ENCODE measurements around the gene NEURL2.
A peak's percentile ranks its signal among the peaks of the same experiment; 100 is the strongest.

Gene NEURL2

DNA sequence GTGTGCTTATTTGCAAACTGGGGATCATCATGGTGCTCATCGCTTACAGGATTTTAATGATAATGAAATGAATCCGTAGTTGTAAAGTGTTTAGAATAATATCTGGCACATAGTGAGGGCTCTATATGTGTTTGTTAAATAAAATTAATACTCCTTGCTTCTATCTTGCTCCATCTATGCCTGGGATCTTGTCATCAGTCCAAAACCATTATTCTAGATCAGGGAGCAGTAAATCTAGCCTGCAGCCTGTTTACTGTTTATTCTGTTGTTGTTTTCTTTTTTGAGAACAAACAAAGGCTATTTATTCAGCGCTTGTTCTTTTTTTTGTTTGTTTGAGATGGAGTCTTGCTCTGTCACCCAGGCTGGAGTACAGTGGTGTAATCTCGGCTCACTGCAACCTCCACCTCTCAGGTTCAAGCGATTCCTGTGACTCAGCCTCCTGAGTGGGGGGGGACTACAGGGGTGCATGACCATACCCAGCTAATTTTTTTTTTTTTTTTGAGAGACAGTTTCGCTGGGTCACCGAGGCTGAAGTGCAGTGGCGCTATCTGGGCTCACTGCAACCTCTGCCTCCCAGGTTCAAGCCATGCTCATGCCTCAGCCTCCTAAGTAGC is 41.9 kb downstream of the NEURL2 start:
- TF ChIP-seq, protein P1, sequence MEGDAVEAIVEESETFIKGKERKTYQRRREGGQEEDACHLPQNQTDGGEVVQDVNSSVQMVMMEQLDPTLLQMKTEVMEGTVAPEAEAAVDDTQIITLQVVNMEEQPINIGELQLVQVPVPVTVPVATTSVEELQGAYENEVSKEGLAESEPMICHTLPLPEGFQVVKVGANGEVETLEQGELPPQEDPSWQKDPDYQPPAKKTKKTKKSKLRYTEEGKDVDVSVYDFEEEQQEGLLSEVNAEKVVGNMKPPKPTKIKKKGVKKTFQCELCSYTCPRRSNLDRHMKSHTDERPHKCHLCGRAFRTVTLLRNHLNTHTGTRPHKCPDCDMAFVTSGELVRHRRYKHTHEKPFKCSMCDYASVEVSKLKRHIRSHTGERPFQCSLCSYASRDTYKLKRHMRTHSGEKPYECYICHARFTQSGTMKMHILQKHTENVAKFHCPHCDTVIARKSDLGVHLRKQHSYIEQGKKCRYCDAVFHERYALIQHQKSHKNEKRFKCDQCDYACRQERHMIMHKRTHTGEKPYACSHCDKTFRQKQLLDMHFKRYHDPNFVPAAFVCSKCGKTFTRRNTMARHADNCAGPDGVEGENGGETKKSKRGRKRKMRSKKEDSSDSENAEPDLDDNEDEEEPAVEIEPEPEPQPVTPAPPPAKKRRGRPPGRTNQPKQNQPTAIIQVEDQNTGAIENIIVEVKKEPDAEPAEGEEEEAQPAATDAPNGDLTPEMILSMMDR (IDR thresholded peaks at IDR 0.05; ENCODE audit: low read depth, low read length, missing control alignments), result no peak
- H3K4me3 ChIP-seq (ENCODE audit: low read depth, low read length), result no peak overlapping the region
- no peak for DNase-seq (ENCODE audit: low read depth)

DNA sequence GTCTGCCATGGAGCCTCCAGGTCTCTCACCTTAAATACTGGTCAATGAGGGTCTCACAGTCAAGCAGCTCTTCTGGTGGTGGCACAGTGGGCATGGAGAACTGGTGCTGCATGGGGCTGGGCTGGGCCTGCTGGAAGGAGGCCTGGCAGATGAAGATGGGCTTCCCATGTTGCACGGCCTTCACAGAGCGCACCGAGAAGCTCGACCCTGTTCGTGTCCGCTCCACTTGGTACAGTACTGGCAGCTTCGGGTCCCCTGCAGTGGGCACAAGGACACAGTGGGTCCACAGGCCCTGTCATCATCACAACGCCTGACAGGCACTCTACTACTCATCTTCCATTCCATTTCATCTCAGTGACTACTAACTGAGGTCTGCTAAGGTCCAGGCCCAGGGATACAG is 42.6 kb downstream of the NEURL2 start:
- H3K4me3 ChIP-seq (ENCODE audit: low read depth, low read length), result no peak overlapping the region
- TF ChIP-seq, protein P1 (IDR thresholded peaks at IDR 0.05; ENCODE audit: low read depth, low read length, missing control alignments), result no peak
- no peak for DNase-seq (ENCODE audit: low read depth)

DNA sequence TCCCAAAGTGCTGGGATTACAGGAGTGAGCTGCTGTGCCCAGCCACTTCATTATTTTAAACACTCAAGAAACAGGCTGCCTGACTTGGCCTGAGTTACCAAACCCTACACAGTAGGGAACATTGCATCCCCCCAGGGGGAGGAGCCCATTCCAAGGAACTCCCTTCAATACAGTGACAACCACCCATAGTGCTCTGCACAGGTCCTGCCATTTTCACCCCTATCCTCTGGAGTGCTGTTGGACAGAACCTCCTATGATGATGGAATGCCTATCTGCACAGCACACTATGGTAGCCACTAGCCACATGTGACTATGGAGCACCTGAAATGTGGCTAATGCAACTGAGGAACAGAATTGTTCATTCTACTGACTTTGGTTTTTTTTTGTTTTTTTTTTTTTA is 45.6 kb downstream of the NEURL2 start:
- no peak overlapping the region for H3K4me3 ChIP-seq (ENCODE audit: low read depth, low read length)
- DNase-seq (ENCODE audit: low read depth), result no peak
- TF ChIP-seq, protein P1 (IDR thresholded peaks at IDR 0.05; ENCODE audit: low read depth, low read length, missing control alignments), result no peak

DNA sequence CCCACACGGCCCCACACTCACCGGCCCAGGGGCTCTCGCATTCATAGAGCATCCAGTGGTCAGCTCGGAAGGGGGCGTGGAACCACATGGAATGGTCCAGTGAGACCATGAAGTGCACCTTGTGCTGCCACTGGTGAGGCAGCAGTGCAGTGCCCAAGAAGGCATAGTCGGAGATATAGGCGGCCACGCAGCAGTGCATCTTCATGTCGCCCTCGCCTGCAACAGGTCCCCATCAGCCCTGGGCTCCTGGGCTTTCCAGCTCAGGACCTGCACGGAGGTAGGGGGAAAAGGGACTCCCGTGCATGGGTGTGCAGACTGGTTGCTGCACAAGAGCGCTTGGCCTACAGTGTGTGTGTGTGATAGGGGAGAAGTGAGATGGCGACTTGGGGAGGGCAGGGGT is 47.5 kb downstream of the NEURL2 start:
- TF ChIP-seq, protein P1 (IDR thresholded peaks at IDR 0.05; ENCODE audit: low read depth, low read length, missing control alignments), result no peak
- no peak for DNase-seq (ENCODE audit: low read depth)
- H3K4me3 ChIP-seq (ENCODE audit: low read depth, low read length), result no peak overlapping the region

DNA sequence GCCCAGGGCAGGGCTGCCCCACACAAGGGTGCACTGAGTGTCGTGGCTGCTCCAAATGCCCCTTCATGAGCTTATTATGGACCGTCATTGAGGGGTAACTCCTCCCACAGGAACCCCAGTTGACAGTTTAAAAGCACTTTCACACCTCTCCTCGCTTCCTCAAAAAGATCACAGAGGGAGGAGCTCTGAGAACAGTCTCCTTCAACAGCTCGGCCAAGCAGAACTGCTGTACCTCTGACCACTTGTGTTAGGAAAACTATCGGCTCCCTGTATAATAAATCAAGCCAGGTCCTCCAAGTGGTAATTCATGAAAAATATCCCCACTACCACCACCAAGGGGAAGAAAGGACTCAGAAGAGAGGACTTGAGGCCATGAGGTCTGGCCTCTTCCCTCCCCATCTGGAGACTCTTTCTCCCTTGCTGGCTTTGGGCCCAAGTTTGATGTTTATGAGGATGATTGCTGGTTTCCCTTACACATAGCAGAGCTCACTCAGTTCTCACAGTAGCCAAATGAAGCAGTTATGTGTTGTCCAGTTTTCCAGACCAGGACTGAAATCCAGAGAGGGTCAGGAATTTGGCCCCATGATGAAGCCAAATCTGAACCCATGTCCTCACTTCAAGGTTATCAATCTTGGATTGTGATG is 48.7 kb downstream of the NEURL2 start:
- DNase-seq (ENCODE audit: low read depth), result peak; percentile 31
- no peak overlapping the region for H3K4me3 ChIP-seq (ENCODE audit: low read depth, low read length)

DNA sequence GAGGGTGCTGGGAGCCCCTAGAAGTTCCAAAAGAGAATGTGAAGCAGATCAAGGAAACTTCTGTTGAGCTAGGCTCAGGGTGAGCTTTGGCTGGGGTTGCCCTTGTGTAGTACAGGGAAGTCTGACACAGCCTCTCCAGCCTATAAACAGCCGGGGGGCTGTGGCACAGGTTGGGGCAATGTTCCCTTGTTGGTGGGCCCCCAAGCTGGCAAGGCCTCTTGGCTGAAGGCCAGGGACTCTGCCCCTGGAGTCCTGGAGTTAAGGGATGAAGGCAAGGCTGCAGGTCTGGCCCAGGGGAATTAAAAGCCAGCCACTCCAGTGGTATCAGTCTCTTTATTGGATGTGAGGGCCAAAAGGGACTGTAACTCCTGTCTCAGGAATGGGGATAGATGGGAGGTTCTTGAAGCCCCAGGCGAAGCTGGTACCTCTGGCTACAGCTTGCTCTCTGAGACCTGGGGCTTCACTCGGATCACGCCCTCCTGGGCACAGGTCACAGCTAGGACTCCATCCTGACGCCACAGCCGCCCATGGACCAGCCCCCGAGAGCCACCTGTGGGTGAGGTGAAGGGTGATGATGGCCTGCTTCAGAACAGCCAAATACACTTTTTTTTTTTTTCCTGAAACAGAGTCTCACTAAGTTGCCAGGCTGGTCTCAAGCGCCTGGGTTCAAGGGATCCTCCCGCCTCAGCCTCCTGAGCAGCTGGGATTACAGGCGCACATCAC is 49.4 kb downstream of the NEURL2 start:
- TF ChIP-seq, protein P1 (IDR thresholded peaks at IDR 0.05; ENCODE audit: low read depth, low read length, missing control alignments), result no peak
- H3K4me3 ChIP-seq (ENCODE audit: low read depth, low read length), result no peak overlapping the region
- no peak for DNase-seq (ENCODE audit: low read depth)

More for the DNA sequence above, 48.7 kb downstream of the NEURL2 start:
- TF ChIP-seq, protein P1 (IDR thresholded peaks at IDR 0.05; ENCODE audit: low read depth, low read length, missing control alignments), result no peak

Data from GM12864 (cell line).